Globus pallidus (tissue), 1 donor: ENCODE results near the gene ATP8B2.
"Not testable (repeated sequence)": the region's sequence is repeated elsewhere in the genome, so short reads cannot be mapped to it uniquely, and the experiment has no call there.

ENCODE experiments used
- DNase-seq: peaks from one replicate; pipeline ENCODE4 v3.0.0-alpha.2; 2015; ENCODE audit warnings: low spot score

The ATP8B2 gene

GRCh38 chr1:154324669-154325582, at the start of gene ATP8B2:
Gene ATP8B2, plus strand, starts transcription at chr1:154325525. Its CDS starts 2,617 bp downstream, at chr1:154328142.
- peak; percentile 70 for DNase-seq

GRCh38 chr1:154276797-154277196, 48.5 kb upstream of the ATP8B2 start:
- no peak for DNase-seq

GRCh38 chr1:154287591-154287990, 37.7 kb upstream of the ATP8B2 start:
- DNase-seq = not testable (repeated sequence)

GRCh38 chr1:154288661-154289060, 36.7 kb upstream of the ATP8B2 start:
- no peak for DNase-seq

GRCh38 chr1:154290921-154291320, 34.4 kb upstream of the ATP8B2 start:
- DNase-seq = no peak

GRCh38 chr1:154295408-154296235, 29.7 kb upstream of the ATP8B2 start:
- no peak for DNase-seq

GRCh38 chr1:154301582-154301981, 23.7 kb upstream of the ATP8B2 start:
- DNase-seq = no peak

GRCh38 chr1:154304664-154305337, 20.5 kb upstream of the ATP8B2 start:
- no peak for DNase-seq

GRCh38 chr1:154306151-154306550, 19.2 kb upstream of the ATP8B2 start:
- DNase-seq = no peak

GRCh38 chr1:154307670-154308270, 17.6 kb upstream of the ATP8B2 start:
- not testable (repeated sequence) for DNase-seq

GRCh38 chr1:154309136-154309535, 16.2 kb upstream of the ATP8B2 start:
- not testable (repeated sequence) for DNase-seq

- DNase-seq = not testable (repeated sequence)
These were observed 12.9 kb upstream of the ATP8B2 start for GRCh38 chr1:154312229-154313065.

GRCh38 chr1:154313066-154313356, 12.3 kb upstream of the ATP8B2 start:
- DNase-seq = no peak

- DNase-seq = not testable (repeated sequence)
These were observed 11.1 kb upstream of the ATP8B2 start for GRCh38 chr1:154314226-154314625.

- DNase-seq = no peak
These were observed 8.6 kb upstream of the ATP8B2 start for GRCh38 chr1:154316704-154317103.

- DNase-seq = no peak
These were observed 6.9 kb upstream of the ATP8B2 start for GRCh38 chr1:154318386-154318785.

- no peak for DNase-seq
These were observed 4.3 kb upstream of the ATP8B2 start, which contains the start of gene AQP10 for GRCh38 chr1:154320882-154321608. Gene AQP10, plus strand, starts transcription at chr1:154321093. Its CDS starts 63 bp downstream, at chr1:154321156.

GRCh38 chr1:154321609-154321934, 3.8 kb upstream of the ATP8B2 start:
- not testable (repeated sequence) for DNase-seq

- DNase-seq = no peak
These were observed 1.8 kb upstream of the ATP8B2 start for GRCh38 chr1:154323493-154323892.

- DNase-seq = no peak
These were observed 1.1 kb upstream of the ATP8B2 start for GRCh38 chr1:154324241-154324640.
